ENCODE results near the gene CA10. TPM values are rescaled to one million over a fixed set of nuclear protein-coding genes. Genes with fewer than 3 reads are reported as not detected.

The CA10 gene
- total RNA-seq, 4 donors from 2014 or later = 0.96 to 4.1 (median 1.1) TPM; not detected in 1

- intact Hi-C loops (cut with DNase I; ENCODE audit: low total_unique reads) = no loop called here
- no peak for TF ChIP-seq POLR2AphosphoS5 (IDR thresholded peaks at IDR 0.05)
- no peak for TF ChIP-seq CTCF (IDR thresholded peaks at IDR 0.05)
- TF ChIP-seq EP300 (IDR thresholded peaks at IDR 0.05; ENCODE audit: low read depth) = no peak
- no peak for TF ChIP-seq POLR2A (IDR thresholded peaks at IDR 0.05)
- DNase-seq = no peak
Observed at GRCh38 chr17:52148969-52149351, 9.6 kb downstream of the CA10 start.

GRCh38 chr17:52148288-52148968, 10.1 kb downstream of the CA10 start:
- no peak for DNase-seq
- in situ Hi-C loops (cut with MboI; ENCODE audit: low pct_ligation_motif_present in 1 of 4, low pct_unique_long_range_greater_than_20kb in 1 of 4, low sequenced_read_pairs in 3 of 4) = no loop called here
- 54 to 61% methylated on average over 2 of the region's 2 CpGs for WGBS, 2 donors (ENCODE audit: low coverage in 1 of 2)
- H3K4me3 ChIP-seq = no peak overlapping the region
- H3K27me3 ChIP-seq = no peaks in the 10 kb centered on the region
- H3K27ac ChIP-seq = no peak overlapping the region
- H3K9me3 ChIP-seq = no peaks in the 10 kb centered on the region
- H3K4me1 ChIP-seq = no peaks in the 10 kb centered on the region
- intact Hi-C loops (cut with DNase I; ENCODE audit: low total_unique reads) = no loop called here
- no peak for TF ChIP-seq POLR2AphosphoS5 (IDR thresholded peaks at IDR 0.05)
- TF ChIP-seq POLR2A (IDR thresholded peaks at IDR 0.05) = no peak
- no peak for TF ChIP-seq CTCF (IDR thresholded peaks at IDR 0.05)
- no peak for TF ChIP-seq EP300 (IDR thresholded peaks at IDR 0.05; ENCODE audit: low read depth)
- H3K36me3 ChIP-seq = no peaks in the 10 kb centered on the region

More at GRCh38 chr17:52148969-52149351, 9.6 kb downstream of the CA10 start:
- H3K4me3 ChIP-seq = no peak overlapping the region
- H3K4me1 ChIP-seq = no peaks in the 10 kb centered on the region
- no peaks in the 10 kb centered on the region for H3K27me3 ChIP-seq
- no peaks in the 10 kb centered on the region for H3K9me3 ChIP-seq
- 33 to 71% methylated on average over 1 of the region's 1 CpG for WGBS, 2 donors (ENCODE audit: low coverage in 1 of 2)
- in situ Hi-C loops (cut with MboI; ENCODE audit: low pct_ligation_motif_present in 1 of 4, low pct_unique_long_range_greater_than_20kb in 1 of 4, low sequenced_read_pairs in 3 of 4) = no loop called here
- H3K36me3 ChIP-seq = no peaks in the 10 kb centered on the region
- H3K27ac ChIP-seq = no peak overlapping the region

GRCh38 chr17:52147872-52148271, 10.6 kb downstream of the CA10 start:
- in situ Hi-C loops (cut with MboI; ENCODE audit: low pct_ligation_motif_present in 1 of 4, low pct_unique_long_range_greater_than_20kb in 1 of 4, low sequenced_read_pairs in 3 of 4) = no loop called here
- H3K4me1 ChIP-seq = no peaks in the 10 kb centered on the region
- H3K27ac ChIP-seq = no peak overlapping the region
- H3K9me3 ChIP-seq = no peaks in the 10 kb centered on the region
- TF ChIP-seq CTCF (IDR thresholded peaks at IDR 0.05) (no peak), POLR2A (IDR thresholded peaks at IDR 0.05) (no peak), POLR2AphosphoS5 (IDR thresholded peaks at IDR 0.05) (no peak), EP300 (IDR thresholded peaks at IDR 0.05; ENCODE audit: low read depth) (no peak)
- H3K4me3 ChIP-seq = no peak overlapping the region
- no peaks in the 10 kb centered on the region for H3K27me3 ChIP-seq
- H3K36me3 ChIP-seq = no peaks in the 10 kb centered on the region
- DNase-seq = no peak
- intact Hi-C loops (cut with DNase I; ENCODE audit: low total_unique reads) = no loop called here

- DNase-seq = no peak
- Histone ChIP-seq H3K9me3 (no peaks in the 10 kb centered on the region), H3K27me3 (no peaks in the 10 kb centered on the region), H3K36me3 (no peaks in the 10 kb centered on the region), H3K4me3 (no peak overlapping the region), H3K27ac (no peak overlapping the region), H3K4me1 (no peaks in the 10 kb centered on the region)
- 50 to 70% methylated on average over 1 of the region's 1 CpG for WGBS, 2 donors (ENCODE audit: low coverage in 1 of 2)
- intact Hi-C loops (cut with DNase I; ENCODE audit: low total_unique reads) (no loop called here), in situ Hi-C loops (cut with MboI; ENCODE audit: low pct_ligation_motif_present in 1 of 4, low pct_unique_long_range_greater_than_20kb in 1 of 4, low sequenced_read_pairs in 3 of 4) (no loop called here)
- TF ChIP-seq POLR2A (IDR thresholded peaks at IDR 0.05) = no peak
- TF ChIP-seq POLR2AphosphoS5 (IDR thresholded peaks at IDR 0.05) = no peak
- no peak for TF ChIP-seq CTCF (IDR thresholded peaks at IDR 0.05)
- no peak for TF ChIP-seq EP300 (IDR thresholded peaks at IDR 0.05; ENCODE audit: low read depth)
Observed at GRCh38 chr17:52147431-52147830, 11.1 kb downstream of the CA10 start.

Measured in transverse colon (tissue), 4 donors.